Activated CD8-positive, alpha-beta memory T cell treated with anti-CD3 and anti-CD28 coated beads, Interleukin-2, amount 50 U/mL, for 4 hours (primary cell): ENCODE data around the gene NDUFS1.
A peak's percentile ranks its signal among the peaks of the same experiment; 100 is the strongest.
"Not testable (repeated sequence)": the region's sequence is repeated elsewhere in the genome, so short reads cannot be mapped to it uniquely, and the experiment has no call there.

Source experiments
- DNase-seq: peaks from one replicate; pipeline ENCODE4 v3.0.0-alpha.2; 2020

Gene NDUFS1

GRCh38 chr2:206095536-206096332, 63.5 kb downstream of the NDUFS1 start:
- DNase-seq: no peak

GRCh38 chr2:206092297-206092696, 66.9 kb downstream of the NDUFS1 start:
- no peak for DNase-seq

- no peak for DNase-seq
Observed at GRCh38 chr2:206088248-206088647, 71.0 kb downstream of the NDUFS1 start.

- no peak for DNase-seq
Observed at GRCh38 chr2:206086716-206087350, 72.4 kb downstream of the NDUFS1 start.

- peak; percentile 70 for DNase-seq
Observed at GRCh38 chr2:206085742-206086445, 73.3 kb downstream of the NDUFS1 start, which contains the start of gene INO80D. Gene INO80D (minus strand): TSS chr2:206086174. CDS start chr2:206063016, 23,158 bp downstream.

GRCh38 chr2:206084870-206085741, 74.1 kb downstream of the NDUFS1 start:
- DNase-seq: peak; percentile 43

- DNase-seq: no peak
Observed at GRCh38 chr2:206084439-206084869, 74.8 kb downstream of the NDUFS1 start.

GRCh38 chr2:206083602-206084438, 75.4 kb downstream of the NDUFS1 start:
- peak; percentile 21 for DNase-seq

GRCh38 chr2:206082298-206082843, 76.9 kb downstream of the NDUFS1 start:
- DNase-seq: no peak

- no peak for DNase-seq
Observed at GRCh38 chr2:206080927-206081326, 78.3 kb downstream of the NDUFS1 start.

GRCh38 chr2:206079699-206080465, 79.4 kb downstream of the NDUFS1 start:
- no peak for DNase-seq

GRCh38 chr2:206077879-206078278, 81.4 kb downstream of the NDUFS1 start:
- DNase-seq: not testable (repeated sequence)

- no peak for DNase-seq
Observed at GRCh38 chr2:206075113-206075512, 84.1 kb downstream of the NDUFS1 start.

- DNase-seq: no peak
Observed at GRCh38 chr2:206071807-206072206, 87.4 kb downstream of the NDUFS1 start.

- no peak for DNase-seq
Observed at GRCh38 chr2:206069417-206069816, 89.8 kb downstream of the NDUFS1 start.

- DNase-seq: no peak
Observed at GRCh38 chr2:206068207-206068606, 91.0 kb downstream of the NDUFS1 start.
